ENCODE data around the gene TENM4.

Gene TENM4

GRCh38 chr11:78803995-78804394 lies 636.8 kb downstream of the TENM4 start:
- Histone ChIP-seq H3K36me3 (ENCODE audit: control insufficient read depth in 2 of 2, insufficient read depth in 1 of 2, low read length in 2 of 2) (no peaks in the 10 kb centered on the region), H3K9me3 (ENCODE audit: control insufficient read depth, insufficient read depth, low read depth, low read length) (no peaks in the 10 kb centered on the region), H3K4me1 (ENCODE audit: control insufficient read depth, insufficient read depth, low read length) (peaks cover 13% of the 10 kb centered on the region), H3K27ac (ENCODE audit: extremely low read depth, low read depth, low read length) (no peak overlapping the region), H3K4me3 (ENCODE audit: low read depth, low read length) (no peak overlapping the region)
- TF ChIP-seq TCF7L2 (IDR thresholded peaks at IDR 0.05; ENCODE audit: borderline replicate concordance, low read depth, low read length) (no peak), ZNF239 (tag by site-specific recombination; IDR thresholded peaks at IDR 0.05) (no peak), ZNF114 (tag by site-specific recombination; IDR thresholded peaks at IDR 0.05) (no peak), ZNF777 (tag by site-specific recombination; IDR thresholded peaks at IDR 0.05; ENCODE audit: borderline replicate concordance) (no peak)
- POLR2A ChIA-PET, result no interaction called here
- CTCF ChIA-PET, result interaction anchor here (0.6 to 1.8 kb wide), 4 partner anchors 157 to 296 kb away, joined by 3 to 8 read pairs (median 6); no protein-coding TSS in a partner anchor

- TF ChIP-seq ZNF76 (tag by site-specific recombination; IDR thresholded peaks at IDR 0.05; ENCODE audit: borderline replicate concordance, low read depth), result no peak
- TF ChIP-seq ZNF549 (tag by site-specific recombination; IDR thresholded peaks at IDR 0.05), result peak; percentile 56; the same call in 1 of the 2 replicates
- peak; percentile 70 for TF ChIP-seq ZIC2 (tag by site-specific recombination; IDR thresholded peaks at IDR 0.05)
- CTCF ChIA-PET, result interaction anchor here (1.0 to 1.7 kb wide), 4 partner anchors 23 to 298 kb away, joined by 3 to 8 read pairs (median 5); no protein-coding TSS in a partner anchor
- H3K4me1 ChIP-seq (ENCODE audit: control insufficient read depth, insufficient read depth, low read length), result peaks cover 13% of the 10 kb centered on the region
- no peak overlapping the region for H3K4me3 ChIP-seq (ENCODE audit: low read depth, low read length)
- H3K27ac ChIP-seq (ENCODE audit: extremely low read depth, low read depth, low read length), result no peak overlapping the region
- no peaks in the 10 kb centered on the region for H3K9me3 ChIP-seq (ENCODE audit: control insufficient read depth, insufficient read depth, low read depth, low read length)
- POLR2A ChIA-PET, result no interaction called here
- H3K36me3 ChIP-seq (ENCODE audit: control insufficient read depth in 2 of 2, insufficient read depth in 1 of 2, low read length in 2 of 2), result no peaks in the 10 kb centered on the region
Observed at GRCh38 chr11:78802058-78802761, 638.6 kb downstream of the TENM4 start.

GRCh38 chr11:78801161-78801884 lies 639.5 kb downstream of the TENM4 start:
- ChIA-PET CTCF (interaction anchor here (0.9 to 5.1 kb wide), 3 partner anchors 8 to 299 kb away, joined by 3 to 54 read pairs (median 4); no protein-coding TSS in a partner anchor), POLR2A (no interaction called here)
- Histone ChIP-seq H3K4me3 (ENCODE audit: low read depth, low read length) (no peak overlapping the region), H3K9me3 (ENCODE audit: control insufficient read depth, insufficient read depth, low read depth, low read length) (no peaks in the 10 kb centered on the region), H3K4me1 (ENCODE audit: control insufficient read depth, insufficient read depth, low read length) (peaks cover 13% of the 10 kb centered on the region), H3K27ac (ENCODE audit: extremely low read depth, low read depth, low read length) (peak overlapping the region; percentile 21; the same call in 1 of the 2 replicates), H3K36me3 (ENCODE audit: control insufficient read depth in 2 of 2, insufficient read depth in 1 of 2, low read length in 2 of 2) (no peaks in the 10 kb centered on the region)
- no peak for TF ChIP-seq ZNF157 (tag by site-specific recombination; IDR thresholded peaks at IDR 0.05)
- peak; percentile 67 for TF ChIP-seq GLIS1 (tag by site-specific recombination; IDR thresholded peaks at IDR 0.05)
- TF ChIP-seq ZNF768 (tag by site-specific recombination; IDR thresholded peaks at IDR 0.05), result no peak
- peak; percentile 62 for TF ChIP-seq OSR2 (tag by site-specific recombination; IDR thresholded peaks at IDR 0.05)
- TF ChIP-seq MZF1 (tag by site-specific recombination; IDR thresholded peaks at IDR 0.05; ENCODE audit: borderline replicate concordance), result no peak
- TF ChIP-seq ZNF391 (tag by site-specific recombination; IDR thresholded peaks at IDR 0.05; ENCODE audit: borderline replicate concordance, low read depth), result no peak
- TF ChIP-seq YY2 (tag by site-specific recombination; IDR thresholded peaks at IDR 0.05), result no peak
- no peak for TF ChIP-seq ZNF488 (tag by site-specific recombination; IDR thresholded peaks at IDR 0.05)
- no peak for TF ChIP-seq KLF1 (tag by site-specific recombination; IDR thresholded peaks at IDR 0.05)
- TF ChIP-seq OVOL3 (tag by site-specific recombination; IDR thresholded peaks at IDR 0.05), result peak; percentile 35; the same call in 1 of the 2 replicates
- TF ChIP-seq ZNF239 (tag by site-specific recombination; IDR thresholded peaks at IDR 0.05), result no peak
- no peak for TF ChIP-seq SETDB1 (IDR thresholded peaks at IDR 0.05; ENCODE audit: insufficient read length, low read length)
- no peak for TF ChIP-seq ZNF449 (tag by site-specific recombination; IDR thresholded peaks at IDR 0.05)
- no peak for TF ChIP-seq ZNF214 (tag by site-specific recombination; IDR thresholded peaks at IDR 0.05; ENCODE audit: borderline replicate concordance)
- peak; percentile 67; the same call in 1 of the 2 replicates for TF ChIP-seq TRIM28 (IDR thresholded peaks at IDR 0.05; ENCODE audit: borderline replicate concordance, low read length)
- TF ChIP-seq ZNF792 (tag by site-specific recombination; IDR thresholded peaks at IDR 0.05), result no peak
- TF ChIP-seq ZNF558 (tag by site-specific recombination; IDR thresholded peaks at IDR 0.05), result no peak
- TF ChIP-seq ZNF830 (tag by site-specific recombination; IDR thresholded peaks at IDR 0.05; ENCODE audit: low read depth), result no peak
- TF ChIP-seq TCF7L2 (IDR thresholded peaks at IDR 0.05; ENCODE audit: borderline replicate concordance, low read depth, low read length), result no peak
- no peak for TF ChIP-seq ZNF398 (tag by site-specific recombination; IDR thresholded peaks at IDR 0.05)
- TF ChIP-seq ZNF544 (tag by site-specific recombination; IDR thresholded peaks at IDR 0.05), result no peak
- no peak for TF ChIP-seq ZNF670 (tag by site-specific recombination; IDR thresholded peaks at IDR 0.05; ENCODE audit: low read depth)
